Posterior vena cava (tissue), 2 donors: ENCODE data around the gene DENND6B. TPM values are rescaled to one million over a fixed set of nuclear protein-coding genes. Genes with fewer than 3 reads are reported as not detected.

ENCODE experiments used
- DNase-seq: peaks from one replicate; pipeline ENCODE4 v3.0.0-alpha.2; 2020; ENCODE audit warnings: low spot score
- intact Hi-C, 2 donors: fragments of 100-400 bp; cut with DNase I; formaldehyde crosslinking; loops; one replicate each; pipeline versions ENCODE4 v1.14.1 to v1.14.2; 2022 to 2023
- total RNA-seq, 2 donors: library from RNA; stranded (reverse); fragmentation: NEBNext Ultra II Directional; extraction: Animal tissue kit (Norgen Biotek cat#: 25700); gene quantifications; one replicate each; pipeline ENCODE4 v1.2.1, GENCODE V29; 2021
- donor health status: DM: yes; HTN: yes; CAD: no.
- donor health status: DM: yes; HTN: yes; CAD: no.

The DENND6B gene
- total RNA-seq, 2 donors from 2014 or later, result 2.1 to 2.5 TPM

GRCh38 chr22:50294319-50294656, 32.5 kb downstream of the DENND6B start:
- no peak for DNase-seq
- intact Hi-C loops, result no loop called here

GRCh38 chr22:50293441-50294318, 33.1 kb downstream of the DENND6B start:
- no peak for DNase-seq
- intact Hi-C loops, result no loop called here

- intact Hi-C loops, result no loop called here
- DNase-seq, result no peak
These were observed 34.0 kb downstream of the DENND6B start for GRCh38 chr22:50292643-50293440.

GRCh38 chr22:50289942-50290630, 36.7 kb downstream of the DENND6B start:
- DNase-seq, result no peak
- intact Hi-C loops, result no loop called here

GRCh38 chr22:50289151-50289941, 37.5 kb downstream of the DENND6B start:
- DNase-seq, result no peak
- intact Hi-C loops, result no loop called here

GRCh38 chr22:50287731-50288130, 39.1 kb downstream of the DENND6B start:
- intact Hi-C loops, result no loop called here
- DNase-seq, result no peak

- intact Hi-C loops, result no loop called here
- no peak for DNase-seq
These were observed 40.0 kb downstream of the DENND6B start for GRCh38 chr22:50286701-50287318.

- intact Hi-C loops, result no loop called here
- no peak for DNase-seq
These were observed 40.5 kb downstream of the DENND6B start for GRCh38 chr22:50286275-50286674.

GRCh38 chr22:50285568-50286229, 41.1 kb downstream of the DENND6B start:
- no peak for DNase-seq
- intact Hi-C loops, result no loop called here

GRCh38 chr22:50284479-50284878, 42.3 kb downstream of the DENND6B start:
- no peak for DNase-seq
- intact Hi-C loops, result no loop called here

GRCh38 chr22:50283821-50284220, 43.0 kb downstream of the DENND6B start:
- intact Hi-C loops, result no loop called here

GRCh38 chr22:50282361-50283155, 44.3 kb downstream of the DENND6B start:
- intact Hi-C loops, result no loop called here
- DNase-seq, result no peak

More at GRCh38 chr22:50283821-50284220, 43.0 kb downstream of the DENND6B start:
- DNase-seq, result no peak

- intact Hi-C loops, result no loop called here
- DNase-seq, result no peak
These were observed 44.9 kb downstream of the DENND6B start for GRCh38 chr22:50281957-50282356.

GRCh38 chr22:50281384-50281760, 45.4 kb downstream of the DENND6B start:
- intact Hi-C loops, result no loop called here
- no peak for DNase-seq

- intact Hi-C loops, result no loop called here
- DNase-seq, result no peak
These were observed 46.0 kb downstream of the DENND6B start for GRCh38 chr22:50280708-50281383.

GRCh38 chr22:50280022-50280707, 46.6 kb downstream of the DENND6B start:
- no peak for DNase-seq

More at GRCh38 chr22:50280022-50280707, 46.6 kb downstream of the DENND6B start:
- intact Hi-C loops, result no loop called here
